Measurements from ENCODE around the gene CATSPER3. TPM values are rescaled to one million over a fixed set of nuclear protein-coding genes. Genes with fewer than 3 reads are reported as not detected.

The CATSPER3 gene
- total and polyA plus RNA-seq, 3 donors from 2014 or later, result 11.8 to 56.6 (median 21.7) TPM

GRCh38 chr5:135033901-135034235 is 66.2 kb downstream of the CATSPER3 start, which contains the start of gene PITX1:
TSS of gene PITX1 (minus strand) at chr5:135034228. CDS start at chr5:135033881, 347 bp downstream.
- intact Hi-C loops (cut with DNase I; ENCODE audit: low total_unique reads), result no loop called here
- H3K27me3 ChIP-seq, result no peaks in the 10 kb centered on the region
- DNase-seq, result no peak

GRCh38 chr5:135034236-135034962 is 66.7 kb downstream of the CATSPER3 start:
- TF ChIP-seq POLR2A (IDR thresholded peaks at IDR 0.05) (no peak), CTCF (IDR thresholded peaks at IDR 0.05) (no peak)
- WGBS, 2 donors, result 20 to 50% methylated on average over 1 to 59 of the region's 65 CpGs
- H3K4me1 ChIP-seq, result peaks cover 10% of the 10 kb centered on the region
- intact Hi-C loops (cut with DNase I; ENCODE audit: low total_unique reads), result no loop called here
- DNase-seq, result no peak
- no peaks in the 10 kb centered on the region for H3K27me3 ChIP-seq
- H3K27ac ChIP-seq, result no peak overlapping the region
- no peaks in the 10 kb centered on the region for H3K9me3 ChIP-seq
- no peaks in the 10 kb centered on the region for H3K36me3 ChIP-seq (ENCODE audit: low read depth, missing control alignments)
- peak overlapping the region in 1 of 2 donors; percentile 34 for H3K4me3 ChIP-seq

More at GRCh38 chr5:135033901-135034235, 66.2 kb downstream of the CATSPER3 start, which contains the start of gene PITX1:
- H3K36me3 ChIP-seq (ENCODE audit: low read depth, missing control alignments), result no peaks in the 10 kb centered on the region
- peak within 1 kb of the TSS; percentile 34 to 49 for H3K4me3 ChIP-seq
- no peaks in the 10 kb centered on the region for H3K9me3 ChIP-seq
- H3K27ac ChIP-seq, result no peak within 1 kb of the TSS
- 1% methylated on average over 18 of the region's 49 CpGs; no CpG with 5 or more reads in 1 of the 2 donors for whole genome bisulfite sequencing, 2 donors
- peaks cover 7% of the 10 kb centered on the region for H3K4me1 ChIP-seq
- TF ChIP-seq POLR2A (IDR thresholded peaks at IDR 0.05) (no peak), CTCF (IDR thresholded peaks at IDR 0.05) (no peak)

GRCh38 chr5:135034963-135035677 is 67.4 kb downstream of the CATSPER3 start:
- Histone ChIP-seq H3K4me3 (no peak overlapping the region), H3K36me3 (ENCODE audit: low read depth, missing control alignments) (no peaks in the 10 kb centered on the region), H3K27me3 (no peaks in the 10 kb centered on the region), H3K27ac (no peak overlapping the region), H3K4me1 (peaks cover 13% of the 10 kb centered on the region), H3K9me3 (no peaks in the 10 kb centered on the region)
- 80% methylated on average over 9 to 14 of the region's 14 CpGs for WGBS, 2 donors
- no peak for DNase-seq
- TF ChIP-seq CTCF (IDR thresholded peaks at IDR 0.05) (no peak), POLR2A (IDR thresholded peaks at IDR 0.05) (no peak)
- intact Hi-C loops (cut with DNase I; ENCODE audit: low total_unique reads), result no loop called here

- no peak overlapping the region for H3K27ac ChIP-seq
These were observed 67.9 kb downstream of the CATSPER3 start for GRCh38 chr5:135035678-135036030.

More at GRCh38 chr5:135035678-135036030, 67.9 kb downstream of the CATSPER3 start:
- no peak overlapping the region for H3K4me3 ChIP-seq
- no peaks in the 10 kb centered on the region for H3K9me3 ChIP-seq
- 62 to 83% methylated on average over 3 to 6 of the region's 6 CpGs for WGBS, 2 donors
- no peaks in the 10 kb centered on the region for H3K36me3 ChIP-seq (ENCODE audit: low read depth, missing control alignments)
- TF ChIP-seq POLR2A (IDR thresholded peaks at IDR 0.05), result no peak
- TF ChIP-seq CTCF (IDR thresholded peaks at IDR 0.05), result no peak
- peaks cover 9% of the 10 kb centered on the region for H3K4me1 ChIP-seq
- no peaks in the 10 kb centered on the region for H3K27me3 ChIP-seq
- intact Hi-C loops (cut with DNase I; ENCODE audit: low total_unique reads), result no loop called here
- no peak for DNase-seq
